ENCODE measurements around the gene WNT8B. TPM values are rescaled to one million over a fixed set of nuclear protein-coding genes. Genes with fewer than 3 reads are reported as not detected.

Gene WNT8B
- total and polyA plus RNA-seq, 2 donors = 0.14 to 0.18 TPM

DNA sequence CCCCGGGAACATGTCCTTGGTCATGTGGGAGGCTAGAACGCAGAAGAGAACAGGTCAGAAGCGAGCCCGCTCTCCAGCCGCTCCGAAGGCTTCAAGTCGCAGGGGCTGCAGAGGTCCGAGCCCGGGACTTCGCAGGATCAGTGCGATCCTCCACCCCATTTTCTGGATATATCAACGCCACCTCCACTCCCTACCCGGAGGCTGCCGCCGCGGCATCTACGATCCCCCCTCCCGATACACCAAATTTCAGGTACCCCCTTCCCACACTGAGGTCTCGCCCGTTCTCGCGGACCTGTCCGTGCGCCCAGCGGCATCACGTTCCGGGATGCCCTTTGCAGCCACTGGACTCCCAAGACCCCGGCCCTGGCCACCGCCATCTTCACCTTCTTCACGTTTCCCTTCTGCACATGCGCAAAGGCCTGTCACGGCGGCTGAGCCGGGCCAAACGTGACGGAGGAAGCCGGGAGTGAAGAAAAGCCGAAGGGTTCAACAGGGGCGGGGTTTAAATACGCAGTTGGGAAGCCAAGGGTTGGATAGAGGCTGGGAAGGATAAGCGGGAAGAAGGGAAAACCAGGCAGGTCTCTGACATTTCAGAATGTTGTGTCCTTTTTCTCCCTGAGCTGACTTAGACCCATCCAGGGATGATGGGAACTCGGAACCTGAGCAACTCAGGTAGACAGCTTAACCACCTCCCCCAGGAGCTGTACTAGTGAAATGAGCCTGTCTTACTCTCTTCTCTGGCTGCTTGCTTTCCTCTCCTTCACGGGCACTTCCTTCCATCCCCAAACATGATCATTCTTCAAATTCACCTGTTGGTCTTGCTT is 66.9 kb downstream of the WNT8B start, which contains the start of gene NDUFB8:
Gene NDUFB8 (minus strand): TSS at position 397 of the 824 bp plus-strand sequence. CDS start 20 bp downstream, at position 377.
- peak in 8 of 9 donors; percentile 72 to 94 (median 84) for DNase-seq (ENCODE audit: low read depth in 6 of 9, low spot score in 9 of 9)
- Histone ChIP-seq H3K27ac (ENCODE audit: low read depth in 1 of 2, low read length in 1 of 2) (peak within 1 kb of the TSS; percentile 55 to 70), H3K27me3 (ENCODE audit: control insufficient read depth in 2 of 2, insufficient read depth in 1 of 2, low read length in 1 of 2) (no peaks in the 10 kb centered on the region), H3K4me3 (ENCODE audit: low read length in 2 of 2) (peak within 1 kb of the TSS; percentile 67 to 85), H3K4me1 (ENCODE audit: control insufficient read depth in 2 of 2, insufficient read depth in 2 of 2, low read length in 2 of 2) (peaks cover 13 to 16% of the 10 kb centered on the region in 2 donors), H3K9me3 (ENCODE audit: control insufficient read depth in 2 of 2, insufficient read depth in 1 of 2, low read length in 1 of 2) (no peaks in the 10 kb centered on the region), H3K36me3 (ENCODE audit: control insufficient read depth in 2 of 2, insufficient read depth in 2 of 2, low read length in 1 of 2) (peaks cover 19 to 23% of the 10 kb centered on the region in 2 donors)
- 2% methylated on average over 43 of the region's 43 CpGs for WGBS

DNA sequence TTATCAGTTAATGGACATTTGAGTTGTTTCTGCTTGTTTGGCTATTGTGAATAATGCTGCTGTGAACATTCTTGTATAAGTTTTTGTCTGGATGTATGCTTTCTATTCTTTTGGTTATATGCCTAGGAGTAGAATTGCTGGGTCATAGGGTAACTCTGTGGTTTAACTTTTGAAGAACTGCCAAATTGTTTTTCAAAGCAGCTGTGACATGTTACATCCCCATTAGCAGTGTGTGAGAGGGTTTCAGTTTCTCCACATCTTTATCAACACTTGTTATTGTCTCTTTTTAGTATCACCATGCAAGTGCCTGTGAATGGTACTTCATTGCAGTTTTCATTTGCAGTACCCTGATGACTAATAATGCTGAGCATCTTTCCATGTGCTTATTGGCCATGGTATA is 69.0 kb downstream of the WNT8B start:
- Histone ChIP-seq H3K36me3 (ENCODE audit: control insufficient read depth in 2 of 2, insufficient read depth in 2 of 2, low read length in 1 of 2) (peaks cover 3 to 6% of the 10 kb centered on the region in 2 donors), H3K4me3 (ENCODE audit: low read length in 2 of 2) (no peak overlapping the region), H3K27me3 (ENCODE audit: control insufficient read depth in 2 of 2, insufficient read depth in 1 of 2, low read length in 1 of 2) (no peaks in the 10 kb centered on the region), H3K4me1 (ENCODE audit: control insufficient read depth in 2 of 2, insufficient read depth in 2 of 2, low read length in 2 of 2) (peaks cover 29 to 32% of the 10 kb centered on the region in 2 donors), H3K9me3 (ENCODE audit: control insufficient read depth in 2 of 2, insufficient read depth in 1 of 2, low read length in 1 of 2) (no peaks in the 10 kb centered on the region), H3K27ac (ENCODE audit: low read depth in 1 of 2, low read length in 1 of 2) (no peak overlapping the region)
- DNase-seq (ENCODE audit: low read depth in 6 of 9, low spot score in 9 of 9) = no peak

Other genes starting within 250 kb of the WNT8B start
- 27.1 TPM for gene CHUK, start 233.4 kb upstream of the WNT8B start, total RNA-seq
- gene CHUK, start 233.4 kb upstream of the WNT8B start, polyA plus RNA-seq = 12.9 TPM
- 44.1 TPM for gene CWF19L1, start 195.4 kb upstream of the WNT8B start, total RNA-seq
- 47.5 TPM for gene CWF19L1, start 195.4 kb upstream of the WNT8B start, polyA plus RNA-seq
- 49.9 TPM for gene BLOC1S2, start 176.3 kb upstream of the WNT8B start, total RNA-seq
- gene BLOC1S2, start 176.3 kb upstream of the WNT8B start, polyA plus RNA-seq = 114 TPM
- gene PKD2L1, start 132.8 kb upstream of the WNT8B start, total RNA-seq = 0.19 TPM
- 6.1 TPM for gene PKD2L1, start 132.8 kb upstream of the WNT8B start, polyA plus RNA-seq
- gene SCD, start 115.8 kb upstream of the WNT8B start, total RNA-seq = 22.0 TPM
- 26.0 TPM for gene SCD, start 115.8 kb upstream of the WNT8B start, polyA plus RNA-seq
- 10.5 TPM for gene SEC31B, start 56.9 kb downstream of the WNT8B start, total RNA-seq
- gene SEC31B, start 56.9 kb downstream of the WNT8B start, polyA plus RNA-seq = 70.7 TPM
- 284 TPM for gene NDUFB8, start 66.9 kb downstream of the WNT8B start, total RNA-seq
- 222 TPM for gene NDUFB8, start 66.9 kb downstream of the WNT8B start, polyA plus RNA-seq
- gene HIF1AN, start 72.9 kb downstream of the WNT8B start, total RNA-seq = 7.3 TPM
- 7.4 TPM for gene HIF1AN, start 72.9 kb downstream of the WNT8B start, polyA plus RNA-seq

Measured in thymus (tissue), 11 donors.